Calu3 (cell line): ENCODE data around the gene POR. TPM values are rescaled to one million over a fixed set of nuclear protein-coding genes. Genes with fewer than 3 reads are reported as not detected.

ENCODE experiments used
- BruUV-seq: library from RNA; stranded (reverse); fragments of 400-500 nt; replicated peaks from 2 replicates; lab custom pipeline; 2021; lab: Mats Ljungman, UMichigan
- CTCF ChIA-PET: fragments of 300-600 bp; sonication (Branson Sonifier 250); formaldehyde crosslinking; loops from one replicate; lab custom pipeline; 2022; ENCODE audit warnings: antibody characterized with exemption; lab: Charles Lee
- DNase-seq: peaks from one replicate; pipeline ENCODE4 v3.0.0; 2022
- H3K27ac Mint-ChIP-seq: one replicate; pipeline ENCODE4 v1.8.0; 2022; ENCODE audit warnings: mixed read lengths; ENCODE audit not compliant: unreplicated experiment
- H3K27me3 Mint-ChIP-seq: one replicate; pipeline ENCODE4 v1.8.0; 2022; ENCODE audit warnings: mixed read lengths; ENCODE audit not compliant: unreplicated experiment
- H3K36me3 Mint-ChIP-seq: one replicate; pipeline ENCODE4 v1.8.0; 2022; ENCODE audit warnings: mild to moderate bottlenecking, moderate library complexity, mixed read lengths; ENCODE audit not compliant: insufficient read depth, unreplicated experiment
- H3K4me1 Mint-ChIP-seq: one replicate; pipeline ENCODE4 v1.8.0; 2022; ENCODE audit warnings: mild to moderate bottlenecking, low read depth, mixed read lengths; ENCODE audit not compliant: unreplicated experiment
- H3K4me3 Mint-ChIP-seq: one replicate; pipeline ENCODE4 v1.8.0; 2022; ENCODE audit warnings: mild to moderate bottlenecking, low read depth, moderate library complexity, mixed read lengths; ENCODE audit not compliant: unreplicated experiment
- H3K9me3 Mint-ChIP-seq: one replicate; pipeline ENCODE4 v1.8.0; 2022; ENCODE audit warnings: low read depth, mixed read lengths; ENCODE audit not compliant: unreplicated experiment
- intact Hi-C: fragments of 100-400 bp; cut with micrococcal nuclease; formaldehyde crosslinking; loops from one replicate; pipeline ENCODE4 v1.10.0; 2022; ENCODE audit not compliant: unreplicated experiment
- total RNA-seq: library from RNA; stranded (reverse); gene quantifications from 2 replicates; pipeline ENCODE4 v1.2.3, GENCODE V29; 2022
- TF ChIP-seq, protein P1 (sequence below): fragments of 200-600 bp; IDR thresholded peaks from one replicate; pipeline ENCODE4 v1.8.0; 2022; ENCODE audit warnings: antibody characterized with exemption; ENCODE audit not compliant: unreplicated experiment

POR gene
- total RNA-seq, 1 experiment from 2014 or later, result 65.8 TPM

DNA sequence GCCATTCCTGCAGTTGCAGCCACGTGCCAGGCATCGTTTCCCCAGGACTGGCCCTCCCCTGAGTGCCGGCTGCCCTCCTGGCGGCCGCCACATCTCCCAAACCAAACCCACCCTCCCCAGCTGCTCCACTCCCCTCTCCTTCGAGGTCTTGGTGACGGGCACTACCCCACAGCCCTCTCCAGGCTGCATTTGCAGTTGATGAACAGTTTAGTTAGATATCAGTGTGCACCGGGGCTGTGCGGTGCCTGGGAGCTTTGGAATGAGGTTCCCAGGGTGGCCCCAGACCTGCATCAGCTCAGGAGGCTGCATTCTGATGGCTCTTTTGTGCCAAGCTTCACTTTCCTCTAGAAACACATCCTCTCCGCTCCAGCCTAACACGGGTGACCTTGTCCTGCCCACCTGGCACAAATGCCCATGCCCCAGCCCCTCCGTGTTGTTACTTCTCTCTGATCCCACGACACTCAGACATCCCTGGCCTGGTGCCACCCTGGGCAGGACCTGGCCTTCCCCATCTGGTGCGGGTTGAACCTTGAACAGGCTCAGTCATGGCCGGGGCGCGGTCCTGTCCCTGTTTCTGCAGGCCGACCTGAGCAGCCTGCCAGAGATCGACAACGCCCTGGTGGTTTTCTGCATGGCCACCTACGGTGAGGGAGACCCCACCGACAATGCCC lies 64.9 kb downstream of the POR start:
- TF ChIP-seq, protein P1, sequence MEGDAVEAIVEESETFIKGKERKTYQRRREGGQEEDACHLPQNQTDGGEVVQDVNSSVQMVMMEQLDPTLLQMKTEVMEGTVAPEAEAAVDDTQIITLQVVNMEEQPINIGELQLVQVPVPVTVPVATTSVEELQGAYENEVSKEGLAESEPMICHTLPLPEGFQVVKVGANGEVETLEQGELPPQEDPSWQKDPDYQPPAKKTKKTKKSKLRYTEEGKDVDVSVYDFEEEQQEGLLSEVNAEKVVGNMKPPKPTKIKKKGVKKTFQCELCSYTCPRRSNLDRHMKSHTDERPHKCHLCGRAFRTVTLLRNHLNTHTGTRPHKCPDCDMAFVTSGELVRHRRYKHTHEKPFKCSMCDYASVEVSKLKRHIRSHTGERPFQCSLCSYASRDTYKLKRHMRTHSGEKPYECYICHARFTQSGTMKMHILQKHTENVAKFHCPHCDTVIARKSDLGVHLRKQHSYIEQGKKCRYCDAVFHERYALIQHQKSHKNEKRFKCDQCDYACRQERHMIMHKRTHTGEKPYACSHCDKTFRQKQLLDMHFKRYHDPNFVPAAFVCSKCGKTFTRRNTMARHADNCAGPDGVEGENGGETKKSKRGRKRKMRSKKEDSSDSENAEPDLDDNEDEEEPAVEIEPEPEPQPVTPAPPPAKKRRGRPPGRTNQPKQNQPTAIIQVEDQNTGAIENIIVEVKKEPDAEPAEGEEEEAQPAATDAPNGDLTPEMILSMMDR, result no peak
- Mint-ChIP-seq H3K27me3 (no peaks in the 10 kb centered on the region), H3K36me3 (peaks cover 14% of the 10 kb centered on the region), H3K27ac (peak overlapping the region; percentile 47), H3K9me3 (no peaks in the 10 kb centered on the region), H3K4me3 (no peak overlapping the region), H3K4me1 (peaks cover 8% of the 10 kb centered on the region)
- CTCF ChIA-PET, result interaction anchor here (0.6 kb wide), 1 partner anchor 19 kb away, joined by 4 read pairs; no protein-coding TSS in a partner anchor
- DNase-seq, result no peak
- intact Hi-C loops, result no loop called here
- BruUV-seq, result no TSS peak

DNA sequence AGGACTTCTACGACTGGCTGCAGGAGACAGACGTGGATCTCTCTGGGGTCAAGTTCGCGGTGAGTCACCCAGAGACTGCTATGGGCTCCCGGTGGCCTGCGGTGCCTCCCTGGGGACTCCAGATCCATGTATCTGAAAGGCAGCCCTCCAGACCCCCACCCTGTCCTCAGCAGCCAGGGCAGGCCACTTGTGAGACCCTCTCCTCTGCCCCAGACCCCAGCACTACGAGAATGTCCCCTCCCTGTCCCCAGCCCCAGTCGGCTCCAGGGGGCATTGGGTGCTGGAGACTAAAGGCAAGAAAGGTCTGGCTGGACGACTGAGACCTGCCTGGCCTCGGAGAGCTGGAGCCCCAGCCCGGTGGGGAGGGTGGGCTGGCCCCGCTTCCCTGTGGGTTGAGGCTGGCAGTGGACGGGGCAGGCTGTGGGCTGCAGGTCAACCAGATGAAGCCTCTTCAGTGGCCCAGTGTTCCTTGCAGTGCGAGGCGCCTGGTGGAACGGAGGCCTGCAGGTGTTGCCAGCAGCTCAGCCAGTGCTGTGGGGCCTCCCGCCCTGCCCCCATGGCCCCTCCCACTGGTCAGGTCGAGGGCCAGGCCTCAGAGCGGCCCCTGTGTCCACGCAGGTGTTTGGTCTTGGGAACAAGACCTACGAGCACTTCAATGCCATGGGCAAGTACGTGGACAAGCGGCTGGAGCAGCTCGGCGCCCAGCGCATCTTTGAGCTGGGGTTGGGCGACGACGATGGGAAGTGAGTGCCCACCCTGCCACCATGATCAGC lies 65.7 kb downstream of the POR start:
- TF ChIP-seq, protein P1, result no peak
- intact Hi-C loops, result no loop called here
- Mint-ChIP-seq H3K4me3 (no peak overlapping the region), H3K9me3 (no peaks in the 10 kb centered on the region), H3K27me3 (no peaks in the 10 kb centered on the region), H3K4me1 (peaks cover 8% of the 10 kb centered on the region), H3K36me3 (peaks cover 21% of the 10 kb centered on the region), H3K27ac (peak overlapping the region; percentile 47)
- no peak for DNase-seq
- no TSS peak for BruUV-seq
- CTCF ChIA-PET, result no interaction called here

DNA sequence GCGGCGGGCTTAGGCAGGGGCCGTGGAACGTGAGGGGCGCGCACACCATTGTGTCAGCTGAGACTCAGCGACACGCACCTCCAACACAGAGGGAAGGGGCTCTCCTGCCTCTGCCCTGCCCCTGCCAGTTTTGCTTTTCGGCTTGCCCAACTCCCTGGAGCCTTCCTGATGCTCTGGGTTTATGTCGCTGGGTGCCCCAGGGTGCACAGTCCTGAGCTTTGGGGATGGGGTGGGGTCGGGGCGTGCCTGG lies 66.2 kb downstream of the POR start:
- H3K9me3 Mint-ChIP-seq, result no peaks in the 10 kb centered on the region
- no TSS peak for BruUV-seq
- no peak overlapping the region for H3K4me3 Mint-ChIP-seq
- DNase-seq, result no peak
- peaks cover 8% of the 10 kb centered on the region for H3K4me1 Mint-ChIP-seq
- CTCF ChIA-PET, result no interaction called here
- H3K27ac Mint-ChIP-seq, result no peak overlapping the region
- peaks cover 23% of the 10 kb centered on the region for H3K36me3 Mint-ChIP-seq
- TF ChIP-seq, protein P1, result no peak
- H3K27me3 Mint-ChIP-seq, result no peaks in the 10 kb centered on the region
- intact Hi-C loops, result no loop called here

DNA sequence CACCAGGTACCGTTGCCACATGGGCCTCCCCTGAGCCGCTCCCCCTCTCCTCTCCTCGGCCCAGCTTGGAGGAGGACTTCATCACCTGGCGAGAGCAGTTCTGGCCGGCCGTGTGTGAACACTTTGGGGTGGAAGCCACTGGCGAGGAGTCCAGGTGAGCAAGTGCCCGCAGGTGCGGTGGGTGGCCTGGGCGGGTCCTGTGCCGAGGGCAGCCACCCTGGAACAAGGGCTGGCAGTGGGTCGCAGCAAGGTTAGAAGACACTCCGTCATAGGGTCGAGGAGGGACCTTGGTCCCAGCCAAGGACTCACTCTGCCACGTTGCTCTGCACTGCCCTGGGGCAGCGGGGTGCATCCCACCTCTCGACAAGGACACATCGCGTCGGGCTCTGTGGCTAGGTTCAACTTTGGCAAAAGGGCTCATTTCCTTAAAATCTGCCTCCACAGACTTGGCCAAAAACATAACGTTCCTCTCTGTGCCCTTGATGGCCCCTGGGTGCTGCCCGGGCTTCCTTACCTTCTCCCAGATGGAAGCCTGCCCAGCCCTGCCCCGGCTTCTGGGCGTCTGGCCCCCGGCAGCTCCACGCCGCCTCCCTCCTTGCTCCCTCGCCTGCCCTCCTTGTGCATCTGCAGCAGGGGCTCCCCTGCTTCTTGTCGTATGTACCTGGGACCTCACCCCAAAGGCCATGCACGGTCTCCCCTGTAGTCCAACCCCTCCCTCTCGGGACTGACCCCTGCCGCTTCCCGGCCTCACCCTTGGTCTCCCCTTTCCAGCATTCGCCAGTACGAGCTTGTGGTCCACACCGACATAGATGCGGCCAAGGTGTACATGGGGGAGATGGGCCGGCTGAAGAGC lies 66.7 kb downstream of the POR start:
- TF ChIP-seq, protein P1, result no peak
- intact Hi-C loops, result no loop called here
- Mint-ChIP-seq H3K27me3 (no peaks in the 10 kb centered on the region), H3K9me3 (no peaks in the 10 kb centered on the region), H3K4me3 (peak overlapping the region; percentile 26), H3K27ac (no peak overlapping the region), H3K4me1 (peaks cover 8% of the 10 kb centered on the region), H3K36me3 (peaks cover 23% of the 10 kb centered on the region)
- no peak for DNase-seq
- BruUV-seq, result no TSS peak
- CTCF ChIA-PET, result no interaction called here
